GM12878 (cell line): ENCODE data around the gene RBM8A. TPM values are rescaled to one million over a fixed set of nuclear protein-coding genes. Genes with fewer than 3 reads are reported as not detected.

ENCODE experiments used
- ATAC-seq: fragments of 200-7000 bp; cut with Tn5 transposase; 3 replicates; pipeline ENCODE4 v1.9.1; 2020; ENCODE audit warnings: mild to moderate bottlenecking, moderate library complexity
- BruUV-seq: library from RNA; stranded (reverse); fragments of 400-500 nt; replicated peaks from 2 replicates; lab custom pipeline; 2021; lab: Mats Ljungman, UMichigan
- CTCF ChIA-PET: fragments of 300-600 bp; sonication (Branson Sonifier 250); formaldehyde crosslinking; extraction: SDS; loops from one replicate; lab custom pipeline; 2021; ENCODE audit warnings: inconsistent platforms; lab: Yijun Ruan, JAX
- POLR2A ChIA-PET: fragments of 350-600 bp; formaldehyde crosslinking; extraction: SDS; loops from one replicate; lab custom pipeline; 2021; ENCODE audit warnings: inconsistent platforms; lab: Charles Lee
- RAD21 ChIA-PET: fragments of 300-600 bp; sonication (Branson Sonifier 250); formaldehyde crosslinking; loops from one replicate; lab custom pipeline; 2023; ENCODE audit warnings: antibody characterized with exemption; ENCODE audit not compliant: unreplicated experiment; lab: Charles Lee
- SMC1A ChIA-PET: fragments of 300-600 bp; sonication (Branson Sonifier 250); formaldehyde crosslinking; loops from one replicate; lab custom pipeline; 2023; ENCODE audit not compliant: unreplicated experiment, uncharacterized antibody; lab: Charles Lee
- DNase-seq: peaks from one replicate; pipeline ENCODE4 v3.0.0-alpha.2; 2011; ENCODE audit warnings: low read depth, low spot score
- FAIRE-seq: peaks from 3 replicates; lab custom pipeline; 2011; peaks lifted over from hg19 to GRCh38; lab: Jason Lieb, UNC
- H2AFZ ChIP-seq: 2 replicates; pipeline ENCODE4 v1.6.0; 2011; ENCODE audit warnings: low read depth, low read length, control low read depth; ENCODE audit not compliant: control insufficient read depth
- H3K27ac ChIP-seq: 2 replicates; pipeline ENCODE4 v1.5.1; 2011; ENCODE audit warnings: control low read depth; ENCODE audit not compliant: control insufficient read depth, insufficient read depth
- H3K27me3 ChIP-seq, 2 experiments: replicated peaks in 1 of 2; 2 replicates each; pipeline versions ENCODE4 v1.6.0 to v1.6.1; 2011; ENCODE audit warnings: low read length in 1 of 2; ENCODE audit not compliant: control insufficient read depth in 2 of 2, insufficient read depth in 2 of 2
- H3K36me3 ChIP-seq, 2 experiments: 2 replicates each; pipeline ENCODE4 v1.5.1; 2011; ENCODE audit warnings: low read length in 1 of 2; ENCODE audit not compliant: control insufficient read depth in 2 of 2, insufficient read depth in 2 of 2
- H3K4me1 ChIP-seq: 2 replicates; pipeline ENCODE4 v1.6.1; 2011; ENCODE audit warnings: mild to moderate bottlenecking, low read length, moderate library complexity, mixed read lengths; ENCODE audit not compliant: control insufficient read depth, insufficient read depth
- H3K4me2 ChIP-seq: 2 replicates; pipeline ENCODE4 v1.6.0; 2011; ENCODE audit warnings: control low read depth; ENCODE audit not compliant: control insufficient read depth, insufficient read depth
- H3K4me3 ChIP-seq: fragments of 200-600 bp; sonication (generic); 2 replicates; pipeline ENCODE4 v1.5.1; 2016
- H3K79me2 ChIP-seq: 2 replicates; pipeline ENCODE4 v1.6.0; 2011; ENCODE audit warnings: low read length; ENCODE audit not compliant: control insufficient read depth, insufficient read depth
- H3K9ac ChIP-seq: 2 replicates; pipeline ENCODE4 v1.8.0; 2011; ENCODE audit warnings: low read length, control low read depth, mixed read lengths; ENCODE audit not compliant: control insufficient read depth, insufficient read depth
- H3K9me3 ChIP-seq: replicated peaks from 3 replicates; pipeline ENCODE4 v1.5.1; 2011; ENCODE audit warnings: mild to moderate bottlenecking, low read length; ENCODE audit not compliant: control insufficient read depth, insufficient read depth
- H4K20me1 ChIP-seq: 2 replicates; pipeline ENCODE4 v1.6.0; 2011; ENCODE audit not compliant: control insufficient read depth, insufficient read depth
- CBX3 ChIP-seq: fragments of 200-600 bp; sonication (generic); IDR thresholded peaks from 2 replicates; pipeline ENCODE4 v1.6.1; 2016; ENCODE audit warnings: low read depth, borderline replicate concordance
- CTCF ChIP-seq, 3 experiments: IDR thresholded peaks in 2 of 3; conservative IDR thresholded peaks in 1 of 3; 2 replicates each; pipeline ENCODE4 v1.5.1; 2011; ENCODE audit warnings: low read depth in 3 of 3, low read length in 3 of 3, mild to moderate bottlenecking in 3 of 3, control low read depth in 2 of 3, moderate library complexity in 2 of 3, inconsistent platforms in 1 of 3, mixed read lengths in 1 of 3; ENCODE audit not compliant: control insufficient read depth in 2 of 3, insufficient read depth in 1 of 3; ENCODE audit errors: extremely low read depth in 1 of 3
- EP300 ChIP-seq, 2 experiments: fragments of 150-350 bp in 1 of 2; IDR thresholded peaks; 2 replicates each; pipeline ENCODE4 v1.6.1; 2011 to 2012; ENCODE audit warnings: low read depth in 2 of 2, low read length in 2 of 2, borderline replicate concordance in 1 of 2, improper control_type of control experiment in 1 of 2, inconsistent platforms in 1 of 2; ENCODE audit not compliant: control insufficient read depth in 1 of 2
- GATAD2B ChIP-seq: fragments of 450-650 bp; conservative IDR thresholded peaks from 2 replicates; pipeline ENCODE4 v1.6.1; 2017; ENCODE audit warnings: low read depth, mild to moderate bottlenecking, moderate library complexity
- HDAC2 ChIP-seq: fragments of 200-600 bp; sonication (generic); IDR thresholded peaks from 2 replicates; pipeline ENCODE4 v1.6.1; 2017
- JUNB ChIP-seq: IDR thresholded peaks from 2 replicates; pipeline ENCODE4 v1.6.1; 2016; ENCODE audit warnings: antibody characterized with exemption, mild to moderate bottlenecking
- NFYB ChIP-seq: IDR thresholded peaks from 2 replicates; pipeline ENCODE4 v1.6.1; 2011; ENCODE audit warnings: low read depth, mild to moderate bottlenecking, low read length, improper control_type of control experiment, moderate library complexity; ENCODE audit not compliant: insufficient read depth
- NR2C2 ChIP-seq: IDR thresholded peaks from 2 replicates; pipeline ENCODE4 v1.6.1; 2011; ENCODE audit warnings: borderline replicate concordance, low read depth; ENCODE audit not compliant: control insufficient read depth, insufficient read length
- NRF1 ChIP-seq: conservative IDR thresholded peaks from 2 replicates; pipeline ENCODE4 v1.6.1; 2011; ENCODE audit warnings: mild to moderate bottlenecking, low read depth, low read length, improper control_type of control experiment
- RBBP5 ChIP-seq: fragments of 200-600 bp; sonication (generic); conservative IDR thresholded peaks from 2 replicates; pipeline ENCODE4 v1.6.1; 2016
- RUNX3 ChIP-seq: IDR thresholded peaks from 2 replicates; pipeline ENCODE4 v1.6.1; 2012; ENCODE audit warnings: low read length, inconsistent platforms
- SMAD1 ChIP-seq: fragments of 450-650 bp; IDR thresholded peaks from 2 replicates; pipeline ENCODE4 v1.6.1; 2018; ENCODE audit warnings: mild to moderate bottlenecking, low read depth; ENCODE audit not compliant: partially characterized antibody
- TARDBP ChIP-seq: IDR thresholded peaks from 2 replicates; pipeline ENCODE4 v1.6.1; 2016; ENCODE audit warnings: borderline replicate concordance
- TCF7 ChIP-seq: IDR thresholded peaks from 2 replicates; pipeline ENCODE4 v1.6.1; 2014; ENCODE audit warnings: antibody characterized with exemption, borderline replicate concordance
- ZNF24 ChIP-seq: fragments of 450-650 bp; IDR thresholded peaks from 2 replicates; pipeline ENCODE4 v1.6.1; 2017; ENCODE audit warnings: antibody characterized with exemption, mild to moderate bottlenecking
- ZNF384 ChIP-seq: IDR thresholded peaks from 2 replicates; pipeline ENCODE4 v1.6.1; 2012; ENCODE audit warnings: low read depth, mild to moderate bottlenecking, low read length, improper control_type of control experiment, borderline replicate concordance
- WGBS: methylation state at CpG from one replicate; pipeline ENCODE4 v1.1.6; 2016; ENCODE audit warnings: low lambda C conversion rate; ENCODE audit not compliant: insufficient replicate concordance, insufficient coverage; ENCODE audit errors: missing lambda C conversion rate; 5-methylcytosine and 5-hydroxymethylcytosine counted together
- in situ Hi-C: fragments of 300-500 bp; cut with MboI; formaldehyde crosslinking; loops from 9 replicates; pipeline ENCODE4 v1.14.3; 2018; ENCODE audit warnings: mixed read lengths
- intact Hi-C: fragments of 100-400 bp; cut with micrococcal nuclease; formaldehyde crosslinking; loops from one replicate; pipeline ENCODE4 v1.14.2; 2022; ENCODE audit not compliant: unreplicated experiment
- polyA plus RNA-seq, 11 experiments: library from polyadenylated mRNA; depleted of rRNA in 4 of 11; unstranded in 6 of 11; stranded (reverse) in 5 of 11; fragments of >200 nt; fragmentation: Nextera tagmentation in 4 of 11; fragmentation: Illumina TruSeq in 1 of 11; extraction: Ambion mirVana in 4 of 11; extraction: Trizol in 1 of 11; gene quantifications; 1 replicate in 1 of 11; 2 replicates in 10 of 11; pipeline versions ENCODE4 v1.2.1 to v1.2.3, GENCODE V29; 2011 to 2016; ENCODE audit warnings: inconsistent platforms in 2 of 11, missing spikeins in 2 of 11, low read depth in 1 of 11
- total RNA-seq, 4 experiments: library from RNA; depleted of rRNA in 3 of 4; stranded (reverse); fragments of >200 nt in 3 of 4; fragmentation: Illumina TruSeq in 1 of 4; extraction: Trizol in 1 of 4; gene quantifications; 2 replicates each; pipeline versions ENCODE4 v1.2.1 to v1.2.3, GENCODE V29; 2013 to 2021
- TF ChIP-seq, protein P1 (sequence below): fragments of 450-650 bp; formaldehyde crosslinking; IDR thresholded peaks from 2 replicates; pipeline ENCODE4 v1.5.0; 2022; ENCODE audit warnings: mild to moderate bottlenecking, missing genetic modification characterization
- TF ChIP-seq, protein P2 (sequence below): fragments of 450-650 bp; IDR thresholded peaks from 2 replicates; pipeline ENCODE4 v1.6.1; 2017; ENCODE audit warnings: mild to moderate bottlenecking

RBM8A gene
- total and polyA plus RNA-seq, 10 of the 15 experiments (the other 5 are each of a cell fraction or from before 2014, with no cell fraction given) = 110 to 1,248 (median 248) TPM

DNA sequence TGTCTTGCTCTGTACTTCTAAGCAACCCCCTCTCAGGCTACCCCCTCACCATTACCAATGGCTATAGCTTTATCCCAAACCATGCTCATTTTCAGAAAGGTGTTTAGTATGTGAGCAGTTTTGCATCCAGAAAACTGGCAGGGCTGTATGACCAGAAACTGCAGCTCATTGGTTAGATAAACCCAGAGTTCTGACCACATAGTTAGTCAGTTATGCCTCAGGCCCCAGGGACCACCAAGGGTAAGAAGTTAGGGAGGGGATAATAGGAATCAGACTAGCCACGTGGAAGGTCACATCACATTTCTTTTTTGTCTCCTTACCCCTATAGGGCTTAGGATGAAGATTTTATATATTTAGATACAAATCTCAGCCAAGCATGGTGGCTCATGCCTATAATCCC, 18.6 kb downstream of the RBM8A start:
- Histone ChIP-seq H3K9ac (no peak overlapping the region), H3K9me3 (no peaks in the 10 kb centered on the region), H2AFZ (no peak overlapping the region), H4K20me1 (no peaks in the 10 kb centered on the region), H3K27me3 (no peaks in the 10 kb centered on the region), H3K79me2 (no peaks in the 10 kb centered on the region), H3K36me3 (no peaks in the 10 kb centered on the region; a peak in 2 of 4 replicates), H3K4me1 (peaks cover 8% of the 10 kb centered on the region; the same call in 1 of the 2 replicates), H3K27ac (no peak overlapping the region), H3K4me3 (no peak overlapping the region), H3K4me2 (no peak overlapping the region)
- intact Hi-C loops = no loop called here
- ChIA-PET CTCF (interaction anchor here (0.9 to 8.0 kb wide), 13 partner anchors 9 to 108 kb away, joined by 3 to 80 read pairs (median 4); partner anchors contain the start of genes ANKRD34A, NUDT17, PIAS3 and POLR3GL), RAD21 (interaction anchor here (0.8 to 1.8 kb wide), 3 partner anchors 17 to 63 kb away, joined by 3 to 7 read pairs (median 4); partner anchors contain the start of gene NUDT17), POLR2A (interaction anchor here (2.9 kb wide), 1 partner anchor 50 kb away, joined by 9 read pairs; the partner anchor contains the start of gene PIAS3), SMC1A (interaction anchor here (0.7 to 1.7 kb wide), 5 partner anchors 10 to 61 kb away, joined by 3 to 5 read pairs (median 3); partner anchors contain the start of gene RBM8A)
- no peak for ATAC-seq
- no peak for FAIRE-seq
- in situ Hi-C loops = no loop called here
- BruUV-seq = no TSS peak
- 0% methylated on average over 1 of the region's 1 CpG for WGBS
- DNase-seq = no peak
- no peak for TF ChIP-seq TARDBP
- no peak for TF ChIP-seq GATAD2B
- no peak for TF ChIP-seq CBX3
- TF ChIP-seq, protein P1, sequence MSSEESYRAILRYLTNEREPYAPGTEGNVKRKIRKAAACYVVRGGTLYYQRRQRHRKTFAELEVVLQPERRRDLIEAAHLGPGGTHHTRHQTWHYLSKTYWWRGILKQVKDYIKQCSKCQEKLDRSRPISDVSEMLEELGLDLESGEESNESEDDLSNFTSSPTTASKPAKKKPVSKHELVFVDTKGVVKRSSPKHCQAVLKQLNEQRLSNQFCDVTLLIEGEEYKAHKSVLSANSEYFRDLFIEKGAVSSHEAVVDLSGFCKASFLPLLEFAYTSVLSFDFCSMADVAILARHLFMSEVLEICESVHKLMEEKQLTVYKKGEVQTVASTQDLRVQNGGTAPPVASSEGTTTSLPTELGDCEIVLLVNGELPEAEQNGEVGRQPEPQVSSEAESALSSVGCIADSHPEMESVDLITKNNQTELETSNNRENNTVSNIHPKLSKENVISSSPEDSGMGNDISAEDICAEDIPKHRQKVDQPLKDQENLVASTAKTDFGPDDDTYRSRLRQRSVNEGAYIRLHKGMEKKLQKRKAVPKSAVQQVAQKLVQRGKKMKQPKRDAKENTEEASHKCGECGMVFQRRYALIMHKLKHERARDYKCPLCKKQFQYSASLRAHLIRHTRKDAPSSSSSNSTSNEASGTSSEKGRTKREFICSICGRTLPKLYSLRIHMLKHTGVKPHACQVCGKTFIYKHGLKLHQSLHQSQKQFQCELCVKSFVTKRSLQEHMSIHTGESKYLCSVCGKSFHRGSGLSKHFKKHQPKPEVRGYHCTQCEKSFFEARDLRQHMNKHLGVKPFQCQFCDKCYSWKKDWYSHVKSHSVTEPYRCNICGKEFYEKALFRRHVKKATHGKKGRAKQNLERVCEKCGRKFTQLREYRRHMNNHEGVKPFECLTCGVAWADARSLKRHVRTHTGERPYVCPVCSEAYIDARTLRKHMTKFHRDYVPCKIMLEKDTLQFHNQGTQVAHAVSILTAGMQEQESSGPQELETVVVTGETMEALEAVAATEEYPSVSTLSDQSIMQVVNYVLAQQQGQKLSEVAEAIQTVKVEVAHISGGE (CRISPR knock-in tag) = no peak
- TF ChIP-seq, protein P2, sequence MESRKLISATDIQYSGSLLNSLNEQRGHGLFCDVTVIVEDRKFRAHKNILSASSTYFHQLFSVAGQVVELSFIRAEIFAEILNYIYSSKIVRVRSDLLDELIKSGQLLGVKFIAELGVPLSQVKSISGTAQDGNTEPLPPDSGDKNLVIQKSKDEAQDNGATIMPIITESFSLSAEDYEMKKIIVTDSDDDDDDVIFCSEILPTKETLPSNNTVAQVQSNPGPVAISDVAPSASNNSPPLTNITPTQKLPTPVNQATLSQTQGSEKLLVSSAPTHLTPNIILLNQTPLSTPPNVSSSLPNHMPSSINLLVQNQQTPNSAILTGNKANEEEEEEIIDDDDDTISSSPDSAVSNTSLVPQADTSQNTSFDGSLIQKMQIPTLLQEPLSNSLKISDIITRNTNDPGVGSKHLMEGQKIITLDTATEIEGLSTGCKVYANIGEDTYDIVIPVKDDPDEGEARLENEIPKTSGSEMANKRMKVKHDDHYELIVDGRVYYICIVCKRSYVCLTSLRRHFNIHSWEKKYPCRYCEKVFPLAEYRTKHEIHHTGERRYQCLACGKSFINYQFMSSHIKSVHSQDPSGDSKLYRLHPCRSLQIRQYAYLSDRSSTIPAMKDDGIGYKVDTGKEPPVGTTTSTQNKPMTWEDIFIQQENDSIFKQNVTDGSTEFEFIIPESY = no peak
- TF ChIP-seq TCF7 = no peak
- no peak for TF ChIP-seq NFYB
- no peak for TF ChIP-seq SMAD1
- TF ChIP-seq ZNF384 = no peak
- TF ChIP-seq ZNF24 = no peak
- TF ChIP-seq RUNX3 = no peak
- no peak for TF ChIP-seq RBBP5
- TF ChIP-seq JUNB = no peak
- TF ChIP-seq EP300 (IDR thresholded peaks at IDR 0.05; ENCODE audit: borderline replicate concordance in 1 of 2, control insufficient read depth in 1 of 2, low read depth in 2 of 2, low read length in 2 of 2) = no peak
- TF ChIP-seq NR2C2 = no peak
- no peak for TF ChIP-seq NRF1
- TF ChIP-seq CTCF (IDR thresholded peaks at IDR 0.05 in 2 of 3, conservative IDR thresholded peaks at IDR 0.05 in 1 of 3; ENCODE audit: control insufficient read depth in 2 of 3, extremely low read depth in 1 of 3, insufficient read depth in 1 of 3, low read depth in 3 of 3, low read length in 3 of 3) = no peak
- TF ChIP-seq HDAC2 = no peak
